B cell (primary cell): ENCODE data around the gene JUP. TPM values are rescaled to one million over a fixed set of nuclear protein-coding genes. Genes with fewer than 3 reads are reported as not detected.

Experiments used
- ATAC-seq: fragments of 200-7000 bp; cut with Tn5 transposase; one replicate; pipeline ENCODE4 v1.10.0; 2021; ENCODE audit warnings: low read depth, mild to moderate bottlenecking, moderate number of reproducible peaks, moderate library complexity
- CTCF ChIA-PET: fragments of 350-600 bp; sonication (Branson Sonifier 250); formaldehyde crosslinking; loops from one replicate; lab custom pipeline; 2021; ENCODE audit warnings: antibody characterized with exemption, inconsistent platforms; lab: Charles Lee
- POLR2A ChIA-PET: fragments of 350-600 bp; sonication (Branson Sonifier 250); formaldehyde crosslinking; loops from one replicate; lab custom pipeline; 2021; ENCODE audit warnings: antibody characterized with exemption; lab: Charles Lee
- DNase-seq: peaks from one replicate; pipeline ENCODE4 v3.0.0; 2013
- H2AFZ ChIP-seq: 2 replicates; pipeline ENCODE4 v1.6.1; 2012; ENCODE audit warnings: mild to moderate bottlenecking, low read depth, low read length; ENCODE audit not compliant: insufficient read depth, poor library complexity, severe bottlenecking
- H3K27ac ChIP-seq, 2 donors: 1 replicate in 1 of 2; 2 replicates in 1 of 2; pipeline ENCODE4 v1.5.1; 2012 to 2013; ENCODE audit warnings: low read length in 2 of 2, mild to moderate bottlenecking in 2 of 2, moderate library complexity in 1 of 2
- H3K27me3 ChIP-seq, 4 experiments: fragments of 200-600 bp in 1 of 4; sonication (generic) in 1 of 4; replicated peaks in 1 of 4; 1 replicate in 2 of 4; 2 replicates in 2 of 4; pipeline versions ENCODE4 v1.6.1 to v1.7.0; 2013 to 2016; ENCODE audit warnings: low read length in 3 of 4, mild to moderate bottlenecking in 2 of 4, mixed read lengths in 1 of 4, moderate library complexity in 1 of 4; ENCODE audit not compliant: insufficient read depth in 4 of 4, control insufficient read depth in 3 of 4; ENCODE audit errors: control extremely low read depth in 1 of 4
- H3K36me3 ChIP-seq, 2 experiments: replicated peaks in 1 of 2; 1 replicate in 1 of 2; 2 replicates in 1 of 2; pipeline versions ENCODE4 v1.6.1 to v1.7.1; 2013; ENCODE audit warnings: low read length in 1 of 2; ENCODE audit not compliant: insufficient read depth in 2 of 2, control insufficient read depth in 1 of 2; ENCODE audit errors: control extremely low read depth in 1 of 2, extremely low read depth in 1 of 2
- H3K4me1 ChIP-seq, 2 donors: fragments of 200-600 bp in 1 of 2; sonication (generic) in 1 of 2; 1 replicate in 1 of 2; 2 replicates in 1 of 2; pipeline versions ENCODE4 v1.5.1 to v1.6.1; 2013 to 2017; ENCODE audit warnings: low read length in 2 of 2; ENCODE audit not compliant: control insufficient read depth in 2 of 2, insufficient read depth in 2 of 2
- H3K4me2 ChIP-seq: replicated peaks from 2 replicates; pipeline ENCODE3; 2012; ENCODE audit warnings: mild to moderate bottlenecking, low read depth, low read length; ENCODE audit not compliant: poor library complexity, severe bottlenecking
- H3K4me3 ChIP-seq, 5 experiments: fragments of 200-600 bp in 1 of 5; sonication (generic) in 1 of 5; 1 replicate in 3 of 5; 2 replicates in 2 of 5; pipeline versions ENCODE4 v1.5.1 to v1.7.0; 2011 to 2016; ENCODE audit warnings: low read length in 4 of 5, mild to moderate bottlenecking in 4 of 5, low read depth in 2 of 5, control low read depth in 1 of 5, moderate library complexity in 1 of 5; ENCODE audit not compliant: insufficient read depth in 1 of 5; ENCODE audit errors: control extremely low read depth in 1 of 5, extremely low read depth in 1 of 5
- H3K79me2 ChIP-seq: fragments of 200-600 bp; sonication (generic); one replicate; pipeline ENCODE4 v1.6.0; 2016; ENCODE audit warnings: low read length; ENCODE audit not compliant: control insufficient read depth, insufficient read depth
- H3K9ac ChIP-seq: fragments of 200-600 bp; sonication (generic); 2 replicates; pipeline ENCODE4 v1.6.1; 2017; ENCODE audit warnings: mild to moderate bottlenecking, low read length, moderate library complexity
- H3K9me3 ChIP-seq, 3 donors: one replicate each; pipeline versions ENCODE4 v1.6.1 to v1.7.1; 2013; ENCODE audit warnings: low read length in 2 of 3; ENCODE audit not compliant: control insufficient read depth in 2 of 3, insufficient read depth in 1 of 3; ENCODE audit errors: control extremely low read depth in 1 of 3
- H4K20me1 ChIP-seq: 2 replicates; pipeline ENCODE4 v1.6.0; 2012; ENCODE audit warnings: mild to moderate bottlenecking, low read length; ENCODE audit not compliant: insufficient read depth, control insufficient read depth, poor library complexity, severe bottlenecking
- H3K27ac Mint-ChIP-seq: one replicate; pipeline ENCODE4 v1.8.0; 2021; ENCODE audit warnings: mixed read lengths
- H3K27me3 Mint-ChIP-seq: one replicate; pipeline ENCODE4 v1.8.0; 2021; ENCODE audit warnings: mixed read lengths
- H3K4me1 Mint-ChIP-seq: one replicate; pipeline ENCODE4 v1.8.0; 2021; ENCODE audit warnings: mixed read lengths
- H3K4me3 Mint-ChIP-seq: one replicate; pipeline ENCODE4 v1.8.0; 2021; ENCODE audit warnings: mixed read lengths
- H3K9me3 Mint-ChIP-seq: one replicate; pipeline ENCODE4 v1.8.0; 2022; ENCODE audit warnings: mixed read lengths; ENCODE audit not compliant: insufficient read depth
- EZH2 ChIP-seq: IDR thresholded peaks from 2 replicates; pipeline ENCODE4 v1.6.1; 2012; ENCODE audit warnings: borderline replicate concordance, low read depth, mild to moderate bottlenecking, moderate library complexity, low read length; ENCODE audit not compliant: insufficient read depth, poor library complexity, severe bottlenecking
- WGBS: methylation state at CpG from one replicate; pipeline ENCODE4 v1.1.5; 2013; ENCODE audit warnings: missing lambda C conversion rate; ENCODE audit not compliant: insufficient coverage; 5-methylcytosine and 5-hydroxymethylcytosine counted together
- intact Hi-C: fragments of 100-400 bp; cut with micrococcal nuclease; formaldehyde crosslinking; loops from one replicate; pipeline ENCODE4 v1.10.0; 2022
- polyA plus RNA-seq: library from polyadenylated mRNA; depleted of rRNA; stranded (reverse); fragments of >200 nt; gene quantifications from 2 replicates; pipeline ENCODE4 v1.2.3, GENCODE V29; 2012
- total RNA-seq, 2 donors: library from RNA; stranded (reverse); fragments of 120-200 nt in 1 of 2; gene quantifications; 1 replicate in 1 of 2; 2 replicates in 1 of 2; pipeline versions ENCODE4 v1.2.3 to v1.2.4, GENCODE V29; 2013 to 2022
- TF ChIP-seq, protein P1 (sequence below): fragments of 200-600 bp; IDR thresholded peaks from one replicate; pipeline ENCODE4 v1.8.0; 2022; ENCODE audit warnings: antibody characterized with exemption, mild to moderate bottlenecking

JUP gene
- total and polyA plus RNA-seq, 2 donors (not counting 1 experiment from before 2014, with no cell fraction given), result 62.9 to 63.3 TPM

DNA sequence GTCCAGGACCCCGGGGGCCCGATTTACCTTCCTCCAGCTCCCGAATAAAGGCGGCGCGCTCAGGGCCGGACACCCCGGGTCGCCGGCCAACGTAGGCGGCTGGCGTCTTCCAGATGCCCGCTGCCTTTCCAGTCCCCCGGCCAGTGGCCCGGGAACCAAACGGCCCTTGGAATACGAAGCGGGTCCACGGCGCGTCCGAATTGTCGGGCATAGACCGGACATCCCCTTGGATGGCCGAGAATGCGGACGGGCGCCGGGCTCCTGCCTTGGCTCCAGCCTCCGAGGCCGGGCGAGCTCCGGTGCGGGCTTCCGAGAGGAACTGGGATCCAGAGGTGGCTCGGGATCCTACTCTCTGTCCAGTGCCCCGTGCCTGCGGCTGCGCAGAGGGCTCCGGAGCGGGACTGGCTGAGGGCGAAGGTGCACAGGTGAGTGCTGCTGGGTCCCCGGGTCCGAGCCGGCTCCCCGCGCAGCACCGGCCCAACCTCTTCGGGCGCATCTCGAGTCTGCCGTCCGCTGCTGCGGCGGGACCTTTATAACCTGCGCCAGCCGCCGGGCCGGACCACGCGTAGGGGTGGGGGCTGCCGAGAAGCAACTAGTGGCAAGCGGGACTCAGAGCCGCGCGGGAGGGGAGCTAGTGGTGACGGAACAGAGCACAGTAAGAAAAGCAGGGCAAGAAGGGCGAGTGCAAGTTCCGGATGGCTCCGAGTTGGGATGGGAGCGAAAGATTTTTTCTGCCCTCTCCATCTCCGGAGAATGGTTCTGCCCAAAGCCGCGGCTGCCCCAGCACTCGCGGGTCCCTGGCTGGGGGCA, 52.2 kb downstream of the JUP start, which contains the start of gene HAP1:
Gene HAP1, minus strand, starts transcription at position 505 of the 810 bp plus-strand sequence. Its CDS starts 9 bp downstream, at position 496.
- ChIA-PET POLR2A (interaction anchor here (1.5 kb wide), 1 partner anchor 45 kb away, joined by 4 read pairs; the partner anchor contains the start of gene EIF1), CTCF (interaction anchor here (0.6 to 4.7 kb wide), 2 partner anchors 9 to 68 kb away, joined by 3 to 100 read pairs; no protein-coding TSS in a partner anchor)
- peaks cover 11% of the 10 kb centered on the region for H3K4me1 Mint-ChIP-seq
- 3% methylated on average over 77 of the region's 77 CpGs for WGBS
- Histone ChIP-seq H3K36me3 (no peaks in the 10 kb centered on the region), H3K27ac (no peak within 1 kb of the TSS), H3K4me3 (peak within 1 kb of the TSS in 4 of 5 experiments; percentile 12 to 57 (median 28)), H3K4me2 (peak within 1 kb of the TSS; percentile 87), H3K9me3 (peaks cover 0 to 6% (median 0%) of the 10 kb centered on the region in 3 donors), H2AFZ (peak within 1 kb of the TSS; percentile 73), H3K9ac (peak within 1 kb of the TSS; percentile 60), H4K20me1 (no peaks in the 10 kb centered on the region), H3K27me3 (peaks cover 0 to 56% (median 28%) of the 10 kb centered on the region in 4 experiments), H3K79me2 (no peaks in the 10 kb centered on the region), H3K4me1 (peaks cover 23 to 25% of the 10 kb centered on the region in 2 donors)
- no peaks in the 10 kb centered on the region for H3K9me3 Mint-ChIP-seq
- H3K4me3 Mint-ChIP-seq, result peak within 1 kb of the TSS; percentile 78
- ATAC-seq (peak; percentile 34), DNase-seq (peak; percentile 63)
- intact Hi-C loops, result loop anchor here (10.0 kb wide), 1 partner anchor 230 kb away; the partner anchor contains the start of gene CNP
- H3K27me3 Mint-ChIP-seq, result peaks cover 47% of the 10 kb centered on the region
- TF ChIP-seq, protein P1, sequence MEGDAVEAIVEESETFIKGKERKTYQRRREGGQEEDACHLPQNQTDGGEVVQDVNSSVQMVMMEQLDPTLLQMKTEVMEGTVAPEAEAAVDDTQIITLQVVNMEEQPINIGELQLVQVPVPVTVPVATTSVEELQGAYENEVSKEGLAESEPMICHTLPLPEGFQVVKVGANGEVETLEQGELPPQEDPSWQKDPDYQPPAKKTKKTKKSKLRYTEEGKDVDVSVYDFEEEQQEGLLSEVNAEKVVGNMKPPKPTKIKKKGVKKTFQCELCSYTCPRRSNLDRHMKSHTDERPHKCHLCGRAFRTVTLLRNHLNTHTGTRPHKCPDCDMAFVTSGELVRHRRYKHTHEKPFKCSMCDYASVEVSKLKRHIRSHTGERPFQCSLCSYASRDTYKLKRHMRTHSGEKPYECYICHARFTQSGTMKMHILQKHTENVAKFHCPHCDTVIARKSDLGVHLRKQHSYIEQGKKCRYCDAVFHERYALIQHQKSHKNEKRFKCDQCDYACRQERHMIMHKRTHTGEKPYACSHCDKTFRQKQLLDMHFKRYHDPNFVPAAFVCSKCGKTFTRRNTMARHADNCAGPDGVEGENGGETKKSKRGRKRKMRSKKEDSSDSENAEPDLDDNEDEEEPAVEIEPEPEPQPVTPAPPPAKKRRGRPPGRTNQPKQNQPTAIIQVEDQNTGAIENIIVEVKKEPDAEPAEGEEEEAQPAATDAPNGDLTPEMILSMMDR, result no peak
- TF ChIP-seq EZH2, result peak; percentile 98
- no peak within 1 kb of the TSS for H3K27ac Mint-ChIP-seq
